Esophagus squamous epithelium (tissue), 4 donors: Measurements from ENCODE around the gene SERPINE2.

ENCODE experiments used
- CTCF ChIP-seq, 6 experiments: fragments of 450-650 bp in 4 of 6; fragments of 200-600 bp in 2 of 6; sonication (generic) in 2 of 6; IDR thresholded peaks; one replicate each; pipeline ENCODE4 v1.5.1; 2016 to 2019; ENCODE audit warnings: antibody characterized with exemption in 6 of 6, mild to moderate bottlenecking in 4 of 6, moderate library complexity in 4 of 6
- POLR2A ChIP-seq, 4 donors: fragments of 450-650 bp; IDR thresholded peaks; one replicate each; pipeline ENCODE4 v1.6.1; 2017; ENCODE audit warnings: antibody characterized with exemption in 4 of 4, mild to moderate bottlenecking in 4 of 4, moderate library complexity in 3 of 4

GRCh38 chr2:223930103-223930976 lies 108.7 kb downstream of the SERPINE2 start:
- TF ChIP-seq CTCF (IDR thresholded peaks at IDR 0.05): no peak
- TF ChIP-seq POLR2A (IDR thresholded peaks at IDR 0.05): no peak
